ENCODE measurements around the gene DNM2.
"Not testable (repeated sequence)": the region's sequence is repeated elsewhere in the genome, so short reads cannot be mapped to it uniquely, and the experiment has no call there.

DNM2 gene

GRCh38 chr19:10870955-10871603, 153.2 kb downstream of the DNM2 start, which contains the start of gene CARM1:
TSS of gene CARM1 (plus strand) at chr19:10871553. CDS start at chr19:10871703, 150 bp downstream.
- peak; percentile 98 for DNase-seq

GRCh38 chr19:10871711-10872545, 154.0 kb downstream of the DNM2 start:
- DNase-seq = peak; percentile 53

DNA sequence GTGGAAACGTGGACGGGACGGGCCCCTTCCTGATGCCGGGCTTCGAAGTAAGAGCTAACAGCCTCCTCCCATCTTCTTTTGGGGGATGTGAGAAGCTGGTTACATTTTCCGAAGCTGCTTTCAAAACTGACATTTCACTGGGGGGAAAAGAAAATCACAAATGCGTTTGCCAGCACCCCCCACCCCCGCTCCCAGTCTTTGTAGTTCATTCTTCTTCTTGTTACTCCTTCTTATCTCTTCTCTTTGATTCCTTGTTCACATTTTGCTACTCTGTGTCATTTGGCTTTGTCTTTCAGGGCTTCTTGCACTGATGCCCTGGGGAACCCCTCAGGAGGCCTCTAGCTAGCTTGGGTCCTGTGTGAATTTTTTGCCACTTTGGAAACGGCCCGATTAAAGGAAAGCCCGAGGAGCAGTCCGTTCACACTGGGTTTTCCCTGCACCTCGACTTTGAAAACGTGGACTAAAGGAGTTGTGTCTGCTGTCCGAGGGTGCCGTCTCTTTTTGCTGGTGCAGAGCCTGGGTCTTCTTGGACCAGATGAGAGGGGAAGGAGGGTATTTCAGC, 154.7 kb downstream of the DNM2 start:
- DNase-seq = no peak

GRCh38 chr19:10874024-10874423, 156.1 kb downstream of the DNM2 start:
- DNase-seq = no peak

DNA sequence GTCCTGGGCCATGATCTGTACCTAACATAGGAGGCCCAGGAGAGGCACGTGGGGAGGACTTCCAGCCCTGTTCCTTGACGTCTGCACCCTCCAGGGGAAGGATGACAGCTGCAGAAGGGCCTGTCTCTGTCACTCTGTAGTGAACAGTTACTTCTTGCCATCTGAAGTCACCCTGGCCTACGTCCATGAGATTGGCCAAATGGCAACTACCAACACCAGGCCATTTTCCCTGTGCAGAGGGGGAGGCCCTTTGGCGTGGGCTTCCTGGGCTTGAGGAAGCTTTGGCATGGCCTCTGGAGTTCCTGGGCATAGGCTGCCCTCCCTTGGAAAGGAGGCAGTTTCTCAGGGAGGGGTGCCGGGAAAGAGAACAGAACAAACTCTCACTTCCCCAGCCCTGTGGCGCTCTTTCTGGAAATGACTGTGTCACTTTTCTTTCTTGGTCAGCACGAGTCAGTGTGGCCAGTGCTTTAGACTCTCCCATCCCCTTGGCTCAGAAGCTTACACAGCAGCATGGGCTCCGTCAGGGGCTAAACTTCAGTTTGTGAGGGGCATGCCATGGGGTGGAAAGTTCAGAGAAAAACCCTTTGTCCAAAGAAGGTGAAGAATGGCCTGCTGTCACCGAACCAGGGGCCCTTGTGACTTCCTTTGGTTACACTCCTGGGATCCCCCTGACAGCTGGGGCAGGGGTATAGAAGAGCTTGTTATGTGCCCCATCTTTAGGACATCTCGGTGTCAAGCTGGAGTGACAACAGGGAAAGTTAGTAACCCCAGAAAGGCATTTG, 158.8 kb downstream of the DNM2 start:
- DNase-seq = no peak

- not testable (repeated sequence) for DNase-seq
These were observed 159.7 kb downstream of the DNM2 start for GRCh38 chr19:10877608-10878007.

DNA sequence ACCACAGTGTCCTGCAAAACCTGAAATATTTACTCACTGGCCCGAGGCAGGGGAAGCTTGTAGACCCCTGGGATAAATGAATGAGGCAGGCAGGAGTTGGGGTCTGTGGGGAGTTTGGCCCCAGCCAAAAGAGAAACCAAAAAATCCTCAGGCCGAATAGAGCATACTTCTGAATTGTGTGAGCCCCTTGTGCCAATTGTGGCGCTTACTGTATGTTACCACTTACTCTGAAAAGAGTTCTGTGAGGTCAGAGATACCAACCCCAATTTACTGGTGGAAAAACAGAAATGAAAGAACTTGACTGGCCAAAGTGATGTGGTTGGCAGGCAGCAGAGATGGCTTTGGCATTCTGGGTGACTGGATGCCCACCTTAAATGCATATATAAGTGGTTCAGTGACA, 160.4 kb downstream of the DNM2 start:
- DNase-seq = no peak
